Neural progenitor cell (in vitro differentiated cells): ENCODE results near the gene NDOR1. TPM values are rescaled to one million over a fixed set of nuclear protein-coding genes. Genes with fewer than 3 reads are reported as not detected.

Experiments used
- DNase-seq: peaks from one replicate; pipeline ENCODE4 v3.0.0-alpha.2; 2016; ENCODE audit warnings: low spot score
- H2AFZ ChIP-seq: fragments of 200-600 bp; sonication (generic); replicated peaks from 2 replicates; pipeline ENCODE4 v1.6.1; 2016; ENCODE audit warnings: antibody characterized with exemption
- H3F3A ChIP-seq: fragments of 200-600 bp; sonication (generic); 2 replicates; pipeline ENCODE4 v1.6.1; 2016; ENCODE audit warnings: antibody characterized with exemption, low read depth
- H3K27ac ChIP-seq: fragments of 200-600 bp; sonication (generic); 2 replicates; pipeline ENCODE4 v1.5.1; 2016; ENCODE audit warnings: mild to moderate bottlenecking
- H3K27me3 ChIP-seq: fragments of 200-600 bp; sonication (generic); 2 replicates; pipeline ENCODE4 v1.6.1; 2016; ENCODE audit warnings: mild to moderate bottlenecking, moderate library complexity
- H3K36me3 ChIP-seq: fragments of 200-600 bp; sonication (generic); 2 replicates; pipeline ENCODE4 v1.5.1; 2016
- H3K4me1 ChIP-seq: fragments of 200-600 bp; sonication (generic); 2 replicates; pipeline ENCODE4 v1.6.1; 2016; ENCODE audit warnings: mixed run types
- H3K4me2 ChIP-seq: fragments of 200-600 bp; sonication (generic); 2 replicates; pipeline ENCODE4 v1.6.1; 2016
- H3K4me3 ChIP-seq: fragments of 200-600 bp; sonication (generic); 2 replicates; pipeline ENCODE4 v1.5.1; 2016
- H3K79me2 ChIP-seq: fragments of 200-600 bp; sonication (generic); 2 replicates; pipeline ENCODE4 v1.6.1; 2016; ENCODE audit warnings: low read depth
- H3K9ac ChIP-seq: fragments of 200-600 bp; sonication (generic); 2 replicates; pipeline ENCODE4 v1.6.1; 2016
- H3K9me3 ChIP-seq: fragments of 200-600 bp; sonication (generic); 2 replicates; pipeline ENCODE4 v1.5.1; 2016; ENCODE audit warnings: low read depth
- H4K20me1 ChIP-seq: fragments of 200-600 bp; sonication (generic); 2 replicates; pipeline ENCODE4 v1.6.1; 2016; ENCODE audit warnings: low read depth
- H3K27ac Mint-ChIP-seq: 3 replicates; pipeline ENCODE4 v1.8.0; 2021; ENCODE audit warnings: mixed read lengths
- H3K27me3 Mint-ChIP-seq: 2 replicates; pipeline ENCODE4 v1.8.0; 2022; ENCODE audit warnings: low read depth, mild to moderate bottlenecking, inconsistent platforms, moderate library complexity, mixed read lengths; ENCODE audit not compliant: insufficient read depth
- H3K36me3 Mint-ChIP-seq: 3 replicates; pipeline ENCODE4 v1.8.0; 2021; ENCODE audit warnings: mixed read lengths
- H3K4me1 Mint-ChIP-seq: 3 replicates; pipeline ENCODE4 v1.8.0; 2021; ENCODE audit warnings: mixed read lengths
- H3K4me3 Mint-ChIP-seq: 3 replicates; pipeline ENCODE4 v1.8.0; 2021; ENCODE audit warnings: mild to moderate bottlenecking, moderate library complexity, mixed read lengths
- H3K9me3 Mint-ChIP-seq: 3 replicates; pipeline ENCODE4 v1.8.0; 2020; ENCODE audit warnings: mixed read lengths
- EZH2 ChIP-seq: fragments of 200-600 bp; sonication (generic); IDR thresholded peaks from 2 replicates; pipeline ENCODE4 v1.6.1; 2017; ENCODE audit warnings: antibody characterized with exemption, mild to moderate bottlenecking, moderate library complexity
- EZH2phosphoT487 ChIP-seq: fragments of 200-600 bp; sonication (generic); IDR thresholded peaks from 2 replicates; pipeline ENCODE4 v1.6.1; 2017; ENCODE audit warnings: antibody characterized with exemption
- total RNA-seq: library from RNA; depleted of rRNA; stranded (reverse); fragments of >200 nt; gene quantifications from 2 replicates; pipeline ENCODE4 v1.2.3, GENCODE V29; 2015; ENCODE audit warnings: low replicate concordance
- TF ChIP-seq, protein P1 (sequence below): fragments of 200-600 bp; sonication (generic); IDR thresholded peaks from 2 replicates; pipeline ENCODE4 v1.5.1; 2017; ENCODE audit warnings: antibody characterized with exemption, mild to moderate bottlenecking

Gene NDOR1
- total RNA-seq, 1 donor from 2014 or later, result 5.1 TPM

DNA sequence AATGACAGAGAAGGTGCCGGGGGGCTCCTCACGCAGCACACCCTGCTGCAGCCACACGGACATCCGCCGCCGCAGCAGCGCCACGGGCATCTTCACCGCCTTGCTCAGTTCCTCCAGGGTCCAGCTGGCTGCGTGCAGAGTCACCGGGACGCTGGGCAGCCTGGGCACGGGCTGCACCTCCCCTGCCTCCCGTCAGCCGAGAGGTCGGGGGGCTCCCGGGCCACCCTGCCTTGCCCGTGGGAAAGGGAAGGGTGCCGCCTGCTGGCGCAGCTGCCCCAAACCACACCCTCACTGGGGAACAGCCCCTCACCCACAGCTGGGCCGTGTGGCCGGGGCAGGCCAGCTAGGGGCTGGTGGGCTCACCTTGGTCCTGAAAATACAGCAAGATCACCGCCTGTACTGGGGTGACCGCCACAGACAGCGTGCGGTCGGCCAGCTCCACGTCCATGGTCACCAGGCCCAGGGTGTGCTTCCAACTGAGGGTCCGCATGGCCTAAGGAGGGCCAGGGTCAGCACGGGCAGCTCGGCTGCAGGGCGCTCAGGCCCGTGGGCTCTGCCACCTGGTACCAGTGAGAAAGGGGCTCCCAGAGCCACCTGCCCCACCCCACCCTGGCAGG lies 30.0 kb upstream of the NDOR1 start:
- no peaks in the 10 kb centered on the region for H3K9me3 ChIP-seq
- Mint-ChIP-seq H3K4me1 (no peaks in the 10 kb centered on the region), H3K4me3 (no peak overlapping the region), H3K27ac (no peak overlapping the region), H3K27me3 (peaks cover 16% of the 10 kb centered on the region), H3K36me3 (no peaks in the 10 kb centered on the region), H3K9me3 (no peaks in the 10 kb centered on the region)
- H3K4me3 ChIP-seq, result peak overlapping the region; percentile 21
- no peak overlapping the region for H3K27ac ChIP-seq
- H3K9ac ChIP-seq, result no peak overlapping the region
- H3K27me3 ChIP-seq, result peaks cover 64% of the 10 kb centered on the region
- peaks cover 10% of the 10 kb centered on the region for H3F3A ChIP-seq
- H3K36me3 ChIP-seq, result no peaks in the 10 kb centered on the region
- TF ChIP-seq EZH2phosphoT487 (no peak), EZH2 (no peak)
- TF ChIP-seq, protein P1, sequence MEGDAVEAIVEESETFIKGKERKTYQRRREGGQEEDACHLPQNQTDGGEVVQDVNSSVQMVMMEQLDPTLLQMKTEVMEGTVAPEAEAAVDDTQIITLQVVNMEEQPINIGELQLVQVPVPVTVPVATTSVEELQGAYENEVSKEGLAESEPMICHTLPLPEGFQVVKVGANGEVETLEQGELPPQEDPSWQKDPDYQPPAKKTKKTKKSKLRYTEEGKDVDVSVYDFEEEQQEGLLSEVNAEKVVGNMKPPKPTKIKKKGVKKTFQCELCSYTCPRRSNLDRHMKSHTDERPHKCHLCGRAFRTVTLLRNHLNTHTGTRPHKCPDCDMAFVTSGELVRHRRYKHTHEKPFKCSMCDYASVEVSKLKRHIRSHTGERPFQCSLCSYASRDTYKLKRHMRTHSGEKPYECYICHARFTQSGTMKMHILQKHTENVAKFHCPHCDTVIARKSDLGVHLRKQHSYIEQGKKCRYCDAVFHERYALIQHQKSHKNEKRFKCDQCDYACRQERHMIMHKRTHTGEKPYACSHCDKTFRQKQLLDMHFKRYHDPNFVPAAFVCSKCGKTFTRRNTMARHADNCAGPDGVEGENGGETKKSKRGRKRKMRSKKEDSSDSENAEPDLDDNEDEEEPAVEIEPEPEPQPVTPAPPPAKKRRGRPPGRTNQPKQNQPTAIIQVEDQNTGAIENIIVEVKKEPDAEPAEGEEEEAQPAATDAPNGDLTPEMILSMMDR, result peak; percentile 50
- no peaks in the 10 kb centered on the region for H3K79me2 ChIP-seq
- H4K20me1 ChIP-seq, result peaks cover 38% of the 10 kb centered on the region
- H3K4me2 ChIP-seq, result peak overlapping the region; percentile 68
- H3K4me1 ChIP-seq, result peaks cover 11% of the 10 kb centered on the region
- peak; percentile 62 for DNase-seq
- H2AFZ ChIP-seq, result no peak overlapping the region

DNA sequence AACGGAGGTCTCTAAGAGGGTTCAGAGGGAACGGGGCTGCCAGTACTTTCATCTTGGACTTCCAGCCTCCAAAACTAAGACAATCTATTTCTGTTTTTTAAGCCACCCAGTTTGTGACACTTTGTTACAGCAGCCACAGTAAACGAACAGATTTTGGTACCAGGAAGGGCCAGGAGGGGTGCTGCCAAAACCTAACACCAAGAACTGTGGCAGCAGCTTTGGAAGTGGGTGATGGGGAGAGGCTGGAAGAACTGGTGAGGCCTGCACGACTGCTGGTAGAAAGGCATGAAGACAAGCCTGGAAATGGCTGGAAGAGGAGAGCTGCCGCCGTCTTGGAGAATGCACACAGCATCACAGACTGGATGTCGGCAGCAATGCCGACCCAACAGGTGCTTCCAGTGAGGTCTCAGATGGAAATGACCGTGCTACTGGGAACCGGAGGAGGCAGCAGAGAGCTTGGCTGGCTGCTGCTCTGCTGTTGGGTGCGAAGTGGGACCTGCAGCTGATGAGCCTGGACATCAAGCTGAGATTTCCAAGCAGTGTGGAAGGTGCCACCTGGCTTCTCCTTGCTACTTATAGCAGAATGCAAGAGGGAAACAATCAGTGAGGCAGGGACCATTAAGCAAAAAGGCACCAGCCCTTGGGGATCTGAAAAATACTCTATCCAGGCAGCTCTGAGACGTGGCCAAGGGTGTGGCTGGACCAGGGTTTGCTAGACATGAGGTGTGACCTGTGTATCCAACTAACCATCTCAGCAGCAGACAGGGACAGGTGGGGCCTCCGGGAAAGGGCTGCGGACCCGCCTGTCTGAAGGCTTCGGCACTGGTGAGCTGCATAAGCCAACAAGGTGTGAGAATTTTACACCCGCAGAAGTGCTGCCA lies 29.0 kb upstream of the NDOR1 start:
- H3K4me1 ChIP-seq, result peaks cover 11% of the 10 kb centered on the region
- no peaks in the 10 kb centered on the region for H3K4me1 Mint-ChIP-seq
- no peaks in the 10 kb centered on the region for H3K36me3 ChIP-seq
- H3K27ac ChIP-seq, result no peak overlapping the region
- H2AFZ ChIP-seq, result no peak overlapping the region
- TF ChIP-seq, protein P1, result peak; percentile 43
- no peak for TF ChIP-seq EZH2
- H3K9me3 Mint-ChIP-seq, result no peaks in the 10 kb centered on the region
- H3K9ac ChIP-seq, result no peak overlapping the region
- peaks cover 36% of the 10 kb centered on the region for H4K20me1 ChIP-seq
- peak; percentile 57 for DNase-seq
- H3K36me3 Mint-ChIP-seq, result no peaks in the 10 kb centered on the region
- H3K9me3 ChIP-seq, result no peaks in the 10 kb centered on the region
- H3K4me3 Mint-ChIP-seq, result no peak overlapping the region
- peaks cover 10% of the 10 kb centered on the region for H3F3A ChIP-seq
- H3K4me3 ChIP-seq, result no peak overlapping the region
- no peak overlapping the region for H3K4me2 ChIP-seq
- peaks cover 53% of the 10 kb centered on the region for H3K27me3 ChIP-seq
- peaks cover 6% of the 10 kb centered on the region for H3K27me3 Mint-ChIP-seq
- H3K79me2 ChIP-seq, result no peaks in the 10 kb centered on the region
- no peak overlapping the region for H3K27ac Mint-ChIP-seq

DNA sequence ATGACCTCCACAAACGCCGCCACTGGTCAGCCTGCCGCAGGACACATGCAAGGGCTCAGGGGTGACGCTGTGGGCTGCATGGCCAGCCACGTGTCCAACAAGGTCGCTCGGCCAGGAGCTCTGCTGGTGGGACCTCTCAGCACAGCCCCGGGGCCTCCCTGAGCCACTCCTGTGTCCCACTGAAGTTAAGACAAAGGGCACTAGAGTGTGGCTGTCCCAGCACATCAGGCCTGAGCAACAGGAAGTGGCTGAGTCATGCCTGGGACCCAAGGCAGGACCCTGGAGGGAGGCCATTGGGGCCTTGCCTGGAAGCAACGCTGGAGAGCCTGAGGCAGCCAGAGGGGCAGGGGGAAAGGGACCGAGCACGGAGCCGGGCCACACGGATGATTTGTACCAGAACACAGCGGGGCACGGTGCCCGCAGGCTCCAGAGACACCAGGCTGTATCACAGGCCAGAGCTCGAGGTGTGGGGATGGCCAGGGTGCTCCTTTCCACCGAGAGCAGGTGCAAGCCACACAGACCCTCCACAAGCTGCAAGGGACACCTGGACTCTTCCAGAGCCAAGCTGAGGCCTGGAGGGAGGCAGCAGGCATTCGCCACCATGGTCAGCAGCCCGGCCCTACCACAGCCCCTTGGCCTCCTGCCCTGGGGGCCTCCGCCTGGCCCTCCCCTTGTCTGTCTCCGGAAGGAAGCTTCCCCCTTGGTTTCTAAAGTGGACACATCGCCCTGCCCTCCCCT lies 27.1 kb upstream of the NDOR1 start:
- no peak overlapping the region for H3K4me3 Mint-ChIP-seq

More for the DNA sequence above, 27.1 kb upstream of the NDOR1 start:
- peaks cover 3% of the 10 kb centered on the region for H3K36me3 Mint-ChIP-seq
- H3K4me1 Mint-ChIP-seq, result no peaks in the 10 kb centered on the region
- Histone ChIP-seq H3F3A (peaks cover 10% of the 10 kb centered on the region), H3K4me3 (no peak overlapping the region), H3K36me3 (no peaks in the 10 kb centered on the region), H3K27me3 (peaks cover 35% of the 10 kb centered on the region), H3K4me2 (no peak overlapping the region), H3K4me1 (peaks cover 11% of the 10 kb centered on the region), H3K27ac (no peak overlapping the region), H2AFZ (no peak overlapping the region), H3K9ac (no peak overlapping the region), H3K79me2 (no peaks in the 10 kb centered on the region), H3K9me3 (no peaks in the 10 kb centered on the region), H4K20me1 (peaks cover 36% of the 10 kb centered on the region)
- H3K27ac Mint-ChIP-seq, result no peak overlapping the region
- TF ChIP-seq, protein P1, result no peak
- TF ChIP-seq EZH2phosphoT487 (no peak), EZH2 (no peak)
- H3K27me3 Mint-ChIP-seq, result peaks cover 4% of the 10 kb centered on the region
- H3K9me3 Mint-ChIP-seq, result no peaks in the 10 kb centered on the region
- DNase-seq, result no peak
